Dermis blood vessel endothelial cell (primary cell): Measurements from ENCODE around the gene BROX. TPM values are rescaled to one million over a fixed set of nuclear protein-coding genes. Genes with fewer than 3 reads are reported as not detected.
A peak's percentile ranks its signal among the peaks of the same experiment; 100 is the strongest.
"Not testable (repeated sequence)": the region's sequence is repeated elsewhere in the genome, so short reads cannot be mapped to it uniquely, and the experiment has no call there.

Experiments used
- DNase-seq: peaks from one replicate; pipeline ENCODE4 v3.0.0; 2010
- total RNA-seq: library from RNA; depleted of rRNA; stranded (reverse); fragments of >200 nt; gene quantifications from 2 replicates; pipeline ENCODE4 v1.2.3, GENCODE V29; 2014

Gene BROX
- total RNA-seq, 1 donor from 2014 or later, result 46.6 TPM

DNA sequence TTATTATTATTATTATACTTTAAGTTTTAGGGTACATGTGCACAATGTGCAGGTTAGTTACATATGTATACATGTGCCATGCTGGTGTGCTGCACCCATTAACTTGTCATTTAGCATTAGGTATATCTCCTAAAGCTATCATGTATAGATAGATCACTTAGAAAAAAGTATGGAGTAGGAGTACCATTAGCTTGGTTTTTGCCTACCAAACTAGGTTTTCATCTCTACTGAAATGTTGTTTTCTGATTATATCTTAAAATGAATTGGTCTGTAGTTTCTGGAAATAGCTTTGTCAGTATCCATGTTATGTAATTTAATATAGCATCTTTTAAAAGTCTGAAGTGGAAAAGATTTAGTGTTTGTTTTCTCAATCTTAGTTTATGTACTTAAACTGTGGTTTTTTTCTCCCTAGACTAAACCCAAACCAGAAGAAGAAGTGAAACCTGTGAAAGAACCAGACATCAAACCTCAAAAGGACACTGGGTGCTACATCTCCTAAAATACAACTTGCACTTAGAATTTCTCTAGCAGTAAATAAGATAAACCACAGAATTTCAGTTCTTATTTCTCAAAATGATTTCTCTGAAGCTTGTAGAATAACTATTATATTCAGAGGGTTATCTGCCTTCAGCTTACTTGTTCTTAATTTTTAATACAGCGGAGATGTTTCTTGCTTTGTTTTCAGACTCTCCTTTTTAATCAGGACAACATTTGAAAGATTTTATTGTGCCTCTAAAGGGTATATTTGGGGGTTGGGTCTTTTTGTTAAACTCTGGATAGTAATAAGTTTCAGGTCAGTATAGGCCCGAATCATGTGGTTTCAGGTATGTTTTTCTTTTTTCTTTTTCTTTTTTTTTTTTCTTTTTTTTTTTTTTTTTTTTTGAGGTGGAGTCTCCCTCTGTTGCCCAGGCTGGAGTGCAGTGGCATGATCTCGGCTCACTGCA, 20.1 kb downstream of the BROX start:
- no peak for DNase-seq

DNA sequence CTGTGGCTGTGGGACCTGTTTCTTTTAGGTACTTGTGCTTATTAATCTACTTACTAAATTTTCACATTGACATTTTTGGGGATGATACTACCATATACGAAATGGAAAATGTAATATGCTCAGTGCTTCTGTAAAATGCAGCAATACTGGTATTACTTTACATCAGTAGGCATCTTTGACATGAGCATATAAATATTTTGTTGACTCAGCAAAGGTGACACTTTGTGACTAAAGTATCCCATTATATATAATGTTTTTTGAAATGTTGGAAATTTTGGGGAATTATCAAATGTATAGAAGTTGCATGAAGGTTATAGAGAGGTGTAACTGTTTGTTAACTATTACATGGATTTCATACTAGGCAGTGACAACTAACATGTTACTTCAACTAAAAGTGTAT, 22.4 kb downstream of the BROX start:
- DNase-seq, result no peak

DNA sequence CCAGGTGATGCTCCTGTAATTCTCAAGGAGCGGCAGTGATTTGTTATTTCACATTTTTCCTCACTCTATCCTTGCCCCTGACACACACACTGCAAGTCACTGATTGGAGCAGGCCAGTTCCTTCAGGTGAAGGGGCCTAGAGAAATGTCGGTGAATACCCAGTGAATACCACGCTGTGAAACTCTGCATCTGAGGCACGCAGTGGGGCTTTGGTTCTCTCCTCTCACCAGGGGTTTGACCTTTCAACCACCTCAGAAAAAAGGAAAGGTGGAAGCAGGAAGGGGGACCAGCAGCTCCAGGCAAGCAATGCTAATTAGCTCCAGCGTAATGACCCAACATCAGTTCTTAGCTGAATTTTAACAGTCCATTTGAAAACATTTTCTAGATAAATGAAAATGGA, 24.1 kb downstream of the BROX start:
- DNase-seq, result no peak

DNA sequence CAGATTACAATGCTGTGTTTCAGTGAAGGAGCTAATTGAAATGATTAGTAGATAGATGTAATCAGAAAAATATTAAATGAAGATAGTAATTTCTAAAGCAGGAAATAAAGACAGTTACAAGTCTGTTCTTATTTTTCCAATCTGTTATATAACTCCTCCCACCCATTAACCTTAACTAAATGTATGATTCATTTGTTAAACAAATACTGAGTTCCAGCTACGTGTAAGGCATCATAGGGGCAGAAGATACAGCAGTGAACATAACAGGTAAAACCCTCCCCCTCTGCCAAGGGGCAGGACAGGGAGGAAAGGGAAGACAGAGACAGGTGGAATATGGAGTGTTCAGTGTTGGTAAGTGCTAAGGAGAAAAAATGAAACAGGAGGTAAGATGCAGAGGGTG, 24.6 kb downstream of the BROX start, which contains the start of gene FAM177B:
FAM177B (plus strand) TSS at position 231 of the 400 bp plus-strand sequence. CDS start 9,344 bp downstream, outside the sequence.
- no peak for DNase-seq

DNA sequence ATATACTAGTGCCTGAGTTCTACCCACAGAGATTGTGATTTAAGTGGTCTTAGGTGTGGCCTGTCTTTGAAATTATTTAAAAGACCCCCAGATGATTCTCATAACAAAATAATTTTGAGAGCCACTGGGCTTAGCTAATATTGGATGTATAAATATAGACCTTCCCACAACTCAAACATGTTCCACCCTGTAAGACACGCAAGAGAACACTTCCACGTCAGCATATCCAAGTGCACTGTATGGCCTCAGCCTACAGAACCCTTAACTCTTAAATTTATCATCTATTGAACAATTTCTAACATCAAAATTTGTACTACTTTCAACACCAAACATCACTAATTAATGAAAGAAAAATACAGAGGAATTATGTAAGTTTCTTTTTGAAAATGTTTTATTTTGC, 27.1 kb downstream of the BROX start:
- no peak for DNase-seq

DNA sequence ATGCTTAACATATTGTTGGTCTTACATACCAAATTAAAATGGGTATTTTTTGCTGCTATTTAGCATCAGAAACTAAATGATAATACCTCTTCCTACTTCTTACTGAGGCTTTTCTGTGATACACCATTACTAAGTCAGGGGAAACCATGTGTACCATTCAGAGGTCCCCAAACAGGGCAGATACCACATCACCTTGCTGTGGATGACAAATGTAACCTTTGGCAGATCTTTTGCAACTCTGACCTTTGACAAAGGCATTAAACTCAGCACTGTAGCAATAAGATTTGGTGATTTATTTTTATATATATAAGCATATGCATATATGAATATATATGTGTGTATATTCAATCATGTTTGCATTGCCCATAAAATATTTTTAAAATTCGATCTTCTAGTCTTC, 27.6 kb downstream of the BROX start:
- no peak for DNase-seq

DNA sequence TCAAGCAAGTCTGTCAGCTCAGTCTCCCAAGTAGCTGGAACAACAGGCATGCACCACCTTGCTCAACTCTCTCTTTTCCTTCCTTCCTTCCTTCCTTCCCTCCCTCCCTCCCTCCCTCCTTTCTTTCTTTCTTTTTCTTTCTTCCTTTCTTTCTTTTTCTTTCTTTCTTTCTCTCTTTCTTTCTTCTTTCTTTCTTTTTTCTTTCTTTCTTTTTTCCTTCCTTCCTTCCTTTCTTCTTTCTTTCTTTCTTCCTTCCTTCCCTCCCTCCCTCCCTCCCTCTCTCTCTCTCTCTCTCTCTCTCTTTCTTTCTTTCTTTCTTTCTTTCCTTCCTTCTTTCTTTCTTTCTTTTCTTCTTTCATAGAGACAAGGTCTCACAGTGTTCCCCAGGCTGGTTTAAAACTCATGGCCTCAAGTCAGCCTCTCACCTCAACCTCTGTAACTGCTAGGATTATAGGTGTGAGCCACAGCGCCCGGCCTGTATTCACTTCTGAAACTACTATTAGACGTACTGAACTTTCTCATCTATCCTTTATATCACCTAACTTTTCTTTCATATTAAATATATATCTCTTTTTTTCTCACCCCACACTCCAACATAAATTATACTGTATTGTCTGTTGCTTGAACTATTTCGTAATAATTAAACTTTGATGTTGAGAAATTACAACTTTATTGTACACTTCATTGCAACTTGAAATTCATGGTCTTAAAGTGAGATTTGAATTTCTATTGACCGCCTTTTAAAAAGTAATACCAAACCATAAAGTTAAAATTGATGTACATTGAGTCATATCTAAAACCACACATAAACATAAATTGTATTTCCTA, 29.5 kb downstream of the BROX start:
- DNase-seq, result not testable (repeated sequence)

DNA sequence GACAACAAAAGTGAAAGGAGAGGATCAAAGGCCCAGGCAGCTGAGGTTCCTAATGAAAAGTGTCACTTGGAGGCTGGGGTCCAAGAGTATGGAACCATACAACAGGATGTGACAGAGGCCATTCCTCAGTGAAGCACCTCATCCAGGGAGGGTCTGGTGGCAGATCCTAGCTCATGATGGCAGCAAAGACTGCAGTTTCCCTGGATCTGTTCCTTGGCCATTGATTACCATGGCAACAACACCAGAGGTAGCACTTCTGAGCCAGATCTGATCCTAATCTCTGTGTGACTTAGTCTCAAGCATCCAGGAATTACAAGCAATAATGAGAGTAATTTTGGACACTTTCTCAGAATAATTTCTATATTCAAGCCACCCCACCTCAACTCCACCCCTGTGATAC, 37.6 kb downstream of the BROX start:
- peak; percentile 14 for DNase-seq

DNA sequence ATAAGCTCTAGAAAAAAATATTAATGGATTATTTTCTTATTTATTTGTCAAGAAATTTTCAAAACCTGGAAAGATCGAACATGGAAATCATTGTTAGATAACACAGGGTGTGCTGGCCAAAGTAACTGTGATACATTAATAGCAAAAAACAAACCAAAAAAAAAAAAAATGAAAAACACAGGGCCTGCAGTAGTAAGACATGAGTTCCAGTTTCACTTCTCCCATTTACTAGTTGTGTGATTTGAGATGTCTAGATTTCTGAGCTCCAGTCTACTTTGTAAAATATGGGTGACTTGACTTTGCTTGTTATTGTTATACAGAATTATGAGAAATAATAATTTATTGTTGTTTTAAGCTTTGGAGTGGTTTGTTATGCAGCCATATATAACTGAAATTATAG, 38.3 kb downstream of the BROX start:
- no peak for DNase-seq

DNA sequence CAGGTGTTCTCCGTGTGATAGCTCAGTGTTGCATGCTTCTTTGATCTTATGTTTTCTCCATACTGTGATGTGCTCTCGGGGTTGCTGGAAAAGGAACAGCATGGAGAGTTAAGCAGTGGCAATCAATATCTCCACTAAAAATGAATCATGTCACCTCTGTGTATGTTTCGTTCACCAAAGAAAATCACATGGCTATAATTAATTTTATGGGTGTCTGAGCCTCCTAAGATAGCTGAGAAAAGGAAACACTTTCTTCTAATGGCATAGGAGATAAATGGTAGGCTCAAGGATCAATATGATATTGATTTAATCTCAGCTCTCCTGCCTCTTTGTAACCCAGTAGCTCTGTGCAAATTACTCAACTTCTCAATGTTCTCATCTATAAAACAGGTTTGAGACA, 38.9 kb downstream of the BROX start:
- no peak for DNase-seq

DNA sequence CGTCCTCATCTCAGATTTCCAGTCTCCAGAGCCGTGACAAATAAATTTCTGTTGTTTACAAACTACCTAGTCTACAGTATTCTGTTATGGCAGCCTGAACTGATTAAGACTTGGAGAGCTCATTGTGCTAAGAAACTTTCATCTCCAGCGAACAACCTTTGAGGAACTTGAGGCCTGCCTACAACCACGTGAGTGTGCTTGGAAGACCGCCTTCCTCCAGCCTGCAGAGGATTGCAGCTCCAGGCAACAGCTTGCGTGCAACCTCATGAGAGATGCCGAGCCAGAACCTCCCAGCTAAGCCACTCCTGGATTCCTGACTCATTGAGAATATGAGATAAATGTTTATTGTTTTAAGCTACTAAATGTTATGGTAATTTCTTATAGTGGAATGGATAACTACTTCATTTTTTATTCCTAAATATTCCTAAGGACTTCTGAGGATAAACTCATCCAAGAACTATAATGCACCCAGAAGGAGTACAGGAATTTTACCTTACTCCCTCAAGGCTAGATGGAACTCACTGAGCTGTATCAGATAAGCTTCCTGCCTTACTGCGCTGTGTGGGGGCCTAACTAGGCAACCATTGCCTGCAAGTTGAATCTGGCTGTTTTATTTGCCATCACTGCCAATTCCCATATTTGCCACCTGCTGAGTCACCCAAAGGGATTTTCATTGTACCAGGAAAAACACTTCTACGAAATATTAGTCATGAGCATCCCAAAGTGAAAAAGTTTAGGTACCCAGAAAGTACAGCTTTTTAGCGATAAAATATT, 42.2 kb downstream of the BROX start:
- no peak for DNase-seq

DNA sequence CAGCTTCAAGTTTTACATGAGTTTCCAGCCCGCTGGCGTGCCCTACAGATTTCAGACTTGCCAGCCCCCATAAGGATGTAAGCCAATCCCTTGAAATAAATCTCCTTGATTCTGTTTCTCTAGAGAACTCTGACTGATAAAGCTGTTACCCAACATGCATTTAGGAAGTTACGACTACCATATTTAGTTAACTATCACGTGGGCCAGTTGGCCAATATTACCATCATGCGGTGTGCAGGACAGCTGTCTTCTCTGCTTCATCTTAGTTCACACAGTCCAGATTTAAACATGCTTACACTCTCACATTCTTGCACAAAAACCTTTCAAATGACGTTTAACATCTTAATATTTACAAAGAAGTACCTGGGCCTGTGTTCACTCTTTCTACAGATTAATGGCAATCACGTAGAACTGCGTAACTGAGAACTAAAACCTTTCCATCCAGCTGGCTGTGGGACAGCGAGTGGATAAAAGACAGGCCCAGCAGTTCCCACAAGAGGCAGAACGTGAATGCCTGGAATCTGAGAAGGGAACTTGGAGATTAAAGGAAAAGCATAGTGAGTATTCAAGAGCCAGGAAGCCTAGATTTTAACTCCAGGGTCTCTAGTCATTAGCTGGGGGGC, 45.4 kb downstream of the BROX start:
- DNase-seq, result no peak

DNA sequence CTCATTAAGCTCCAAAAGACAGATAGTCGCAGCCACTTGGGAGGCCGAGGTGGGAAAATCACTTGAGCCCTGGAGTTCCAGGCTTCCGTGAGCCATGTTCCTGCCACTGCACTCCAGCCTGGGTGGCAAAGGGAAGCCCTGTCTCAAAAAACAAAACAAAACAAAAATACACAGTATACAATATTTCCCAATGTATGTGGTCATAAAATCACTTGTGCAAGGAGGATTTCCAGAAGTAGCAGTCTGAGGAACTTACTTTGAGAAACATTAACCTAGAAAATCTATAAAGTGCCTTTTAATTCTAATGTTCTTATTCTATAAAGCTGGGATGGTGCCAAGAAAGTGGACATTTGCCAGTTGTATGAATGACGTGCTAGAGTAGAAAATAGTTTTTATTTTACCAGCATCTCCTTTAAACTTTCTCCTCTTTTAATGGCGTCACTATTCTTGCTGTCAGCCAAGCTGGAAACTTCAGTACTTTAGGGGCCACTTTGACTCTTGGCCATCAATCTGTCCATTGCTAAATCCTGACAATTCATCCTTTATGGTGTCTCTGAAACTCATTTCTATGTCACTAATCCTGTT, 47.2 kb downstream of the BROX start:
- DNase-seq, result no peak

DNA sequence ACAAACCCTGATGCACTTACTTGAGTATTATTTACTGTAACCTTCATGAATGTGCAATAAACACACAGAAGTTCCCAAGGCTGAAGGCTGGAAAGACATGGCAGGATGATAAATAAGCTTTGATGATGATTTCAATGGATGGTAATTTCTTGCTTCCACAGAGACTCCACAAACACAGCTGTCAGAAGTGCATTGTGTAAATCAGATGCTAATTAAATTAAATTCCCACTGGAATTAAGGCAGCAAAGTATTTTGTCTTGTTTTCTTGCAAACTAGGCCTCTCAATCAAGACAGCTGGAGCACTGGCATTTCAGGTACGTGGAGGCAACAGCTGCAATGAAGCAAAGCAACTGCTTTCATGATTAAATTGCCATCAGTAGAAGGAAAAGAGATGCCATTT, 48.7 kb downstream of the BROX start:
- no peak for DNase-seq

DNA sequence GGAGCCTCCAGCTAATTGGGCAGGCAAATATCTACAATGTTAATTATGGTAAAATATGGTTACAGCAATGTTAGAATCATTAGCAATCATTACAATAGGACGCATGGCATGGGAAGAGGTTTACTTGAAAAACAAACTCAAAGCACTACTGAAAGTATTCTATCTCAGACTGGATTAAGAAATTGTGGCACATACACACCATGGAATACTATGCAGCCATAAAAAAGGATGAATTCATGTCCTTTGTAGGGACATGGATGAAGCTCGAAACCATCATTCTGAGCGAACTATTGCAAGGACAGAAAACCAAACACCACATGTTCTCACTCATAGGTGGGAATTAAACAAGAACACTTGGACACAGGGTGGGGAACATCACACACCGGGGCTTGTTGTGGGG, 49.8 kb downstream of the BROX start:
- not testable (repeated sequence) for DNase-seq

DNA sequence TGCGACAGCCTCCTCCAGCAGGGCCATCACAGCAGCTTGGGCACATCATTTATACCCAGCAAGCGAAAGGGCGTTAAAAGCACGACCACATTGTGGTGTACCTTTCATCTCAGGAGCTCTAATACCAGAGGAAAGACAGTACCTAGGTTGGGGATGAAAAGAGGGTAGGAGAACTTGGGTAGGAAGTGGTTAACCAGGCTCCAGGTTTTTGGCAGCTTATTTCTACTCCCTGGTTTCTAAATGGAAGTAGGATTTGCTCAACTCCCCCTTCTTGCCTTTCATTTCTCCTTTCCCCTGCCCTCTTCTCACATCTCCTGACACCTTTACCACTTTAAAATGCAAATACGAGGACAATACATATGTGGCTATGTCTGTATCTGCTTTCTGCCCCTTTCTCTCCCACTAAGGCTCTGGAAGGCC, 54.8 kb downstream of the BROX start:
- DNase-seq, result no peak

DNA sequence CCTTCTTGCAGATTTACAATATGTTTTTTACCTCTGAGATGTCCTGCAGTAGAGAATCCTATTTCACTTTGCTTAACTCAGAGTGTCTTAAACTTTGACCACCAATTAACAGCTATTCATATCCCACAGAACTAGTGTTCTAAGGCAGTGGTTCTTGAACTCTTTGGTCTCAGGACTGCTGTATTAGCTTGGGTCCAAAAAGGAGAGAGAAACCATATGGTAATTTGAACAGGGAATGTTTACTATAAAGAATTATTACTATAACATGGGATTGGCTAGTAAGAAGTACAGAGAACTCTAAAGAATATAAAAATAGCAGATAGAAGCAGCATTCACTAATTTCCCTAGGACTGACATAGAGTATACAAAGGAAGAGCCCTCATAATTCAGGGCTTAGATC, 56.2 kb downstream of the BROX start:
- no peak for DNase-seq

DNA sequence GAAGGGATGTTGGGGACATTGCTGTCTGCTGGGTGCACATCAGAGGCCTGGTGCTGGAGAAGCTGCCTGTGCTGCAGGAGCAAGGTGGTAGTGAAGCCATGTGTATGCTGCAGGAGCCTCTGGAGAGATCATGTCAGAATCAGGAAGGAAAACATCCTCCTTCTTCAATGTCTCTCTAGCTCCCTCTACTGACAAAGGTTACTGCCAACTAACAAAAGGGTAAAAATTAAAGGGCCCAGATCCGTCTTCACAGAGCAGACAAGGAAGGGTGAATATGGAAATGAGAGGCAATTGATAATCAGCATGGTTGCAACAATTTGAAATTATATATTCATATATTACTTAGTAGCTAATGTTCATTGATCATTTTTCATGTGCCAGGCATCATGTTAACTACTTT, 56.8 kb downstream of the BROX start:
- peak; percentile 7 for DNase-seq

DNA sequence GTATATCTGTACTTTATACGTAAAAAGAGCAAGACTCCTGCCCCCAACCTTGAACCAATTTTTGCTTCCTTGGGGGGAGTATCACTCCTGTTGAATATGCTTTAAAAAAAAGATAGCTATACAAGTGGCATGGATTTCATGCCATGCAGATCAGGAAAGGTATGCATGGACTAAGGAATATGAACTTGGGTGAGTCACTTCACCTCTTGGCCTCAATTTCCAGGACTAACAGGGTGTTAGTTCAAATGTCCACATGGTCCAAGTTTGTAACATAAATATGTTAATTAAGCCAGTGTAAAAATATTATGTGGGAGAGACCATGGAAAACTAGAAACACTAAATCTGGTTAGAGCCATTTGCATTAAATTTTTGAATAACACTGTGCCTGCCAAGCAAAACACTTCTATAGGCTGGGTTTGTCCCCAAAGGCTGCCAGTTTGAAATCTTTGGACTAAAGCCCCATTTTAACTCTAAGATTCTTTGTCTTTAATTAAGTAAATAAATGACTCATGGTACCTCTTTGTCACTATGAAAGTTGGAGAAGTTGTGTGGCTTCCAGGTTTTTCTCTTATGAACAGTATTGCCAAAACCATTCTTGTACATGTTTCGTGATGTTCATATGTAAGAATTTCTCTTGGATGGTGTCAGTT, 57.7 kb downstream of the BROX start:
- peak; percentile 27 for DNase-seq

DNA sequence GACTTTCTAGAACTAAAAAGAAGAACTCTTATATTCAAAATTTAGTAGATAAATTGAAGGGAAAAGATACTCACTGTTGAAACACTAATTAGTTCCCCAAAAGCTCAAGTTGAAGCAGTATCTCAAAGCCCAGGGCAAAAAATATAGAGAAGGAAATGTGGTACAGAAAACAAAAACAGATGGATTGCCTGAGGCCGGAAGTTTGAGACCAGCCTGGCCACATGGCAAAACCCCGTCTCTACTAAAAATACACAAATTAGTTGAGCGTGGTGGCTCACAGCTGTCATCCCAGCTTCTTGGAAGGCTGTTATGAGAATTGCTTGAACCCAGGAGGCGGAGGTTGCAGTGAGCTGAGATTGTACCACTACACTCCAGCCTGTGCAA, 60.6 kb downstream of the BROX start:
- DNase-seq, result no peak

DNA sequence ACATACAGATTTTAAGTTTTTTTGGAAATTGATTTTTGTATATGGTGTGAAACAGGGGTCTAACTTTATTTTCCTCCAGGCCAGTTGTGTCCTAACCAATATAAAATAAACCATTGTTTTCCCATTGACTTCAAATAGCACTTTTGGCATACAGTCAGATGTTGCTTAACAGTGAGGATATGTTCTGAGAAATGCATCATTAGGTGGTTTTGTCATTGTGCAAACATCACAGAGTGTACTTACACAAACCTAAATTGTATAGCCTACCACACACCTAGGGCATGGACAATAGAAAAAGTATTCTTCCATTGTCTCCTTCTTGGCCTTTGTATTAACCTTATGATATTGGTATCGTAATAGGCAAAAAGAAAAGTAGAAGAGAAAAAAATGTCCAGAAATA, 65.1 kb downstream of the BROX start:
- DNase-seq, result no peak
